ENCODE measurements around the gene RCOR1. TPM values are rescaled to one million over a fixed set of nuclear protein-coding genes. Genes with fewer than 3 reads are reported as not detected.

The RCOR1 gene
- total and polyA plus RNA-seq, 2 experiments from 2014 or later = 9.9 to 30.2 TPM

DNA sequence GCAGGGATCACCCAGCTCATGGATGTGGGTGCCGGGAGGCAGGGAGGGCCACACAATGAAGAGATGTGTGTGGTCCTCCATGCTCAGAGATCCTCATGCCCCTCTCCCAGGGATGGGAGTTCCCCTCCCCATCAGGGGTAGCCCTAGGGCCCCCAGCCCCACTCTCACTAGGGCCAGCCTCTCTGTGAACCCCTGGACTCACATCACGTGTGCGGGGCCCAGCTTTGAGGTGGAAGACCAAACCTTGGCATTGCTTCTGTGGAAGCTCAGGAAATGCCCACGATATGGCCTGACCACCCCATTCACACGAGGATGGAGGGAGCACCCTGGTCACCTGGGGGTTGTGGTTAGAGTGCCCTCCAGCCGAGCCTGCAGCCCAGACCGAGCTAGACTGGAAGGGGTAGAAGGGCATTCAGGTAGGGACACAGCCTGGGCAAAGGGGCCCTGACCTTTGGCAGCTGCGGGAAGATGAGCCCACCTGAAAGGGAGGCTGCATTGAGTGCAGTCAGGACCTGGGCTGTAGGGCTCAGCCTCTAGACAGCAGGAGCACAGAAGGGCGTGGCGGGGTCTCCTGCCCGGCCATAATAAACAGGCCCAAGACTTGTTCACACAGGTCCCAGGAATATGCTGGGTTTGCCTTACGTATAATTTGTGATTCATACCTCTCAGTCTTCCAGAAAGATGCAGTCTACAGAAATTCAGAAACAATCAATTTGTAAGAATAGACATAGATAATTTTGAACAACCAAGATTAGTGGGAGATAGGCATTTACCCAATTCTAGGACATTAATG, 34.8 kb upstream of the RCOR1 start:
- H3K4me1 ChIP-seq (ENCODE audit: insufficient read depth) = peaks cover 13% of the 10 kb centered on the region
- H2AFZ ChIP-seq = no peak overlapping the region
- no peaks in the 10 kb centered on the region for H3K36me3 ChIP-seq (replicated peaks; ENCODE audit: insufficient read depth, low read depth)
- H3K27ac ChIP-seq = no peak overlapping the region
- H3K27me3 ChIP-seq = no peaks in the 10 kb centered on the region
- H4K20me1 ChIP-seq (ENCODE audit: insufficient read depth, poor library complexity, severe bottlenecking) = no peaks in the 10 kb centered on the region
- H3K79me2 ChIP-seq = no peaks in the 10 kb centered on the region
- no peak overlapping the region for H3K4me2 ChIP-seq
- H3K4me3 ChIP-seq = no peak overlapping the region
- TF ChIP-seq EZH2phosphoT487 (IDR thresholded peaks at IDR 0.05; ENCODE audit: low read depth, severe bottlenecking, unreplicated experiment) (no peak), EZH2 (IDR thresholded peaks at IDR 0.05; ENCODE audit: borderline replicate concordance) (no peak)
- TF ChIP-seq, protein P1, sequence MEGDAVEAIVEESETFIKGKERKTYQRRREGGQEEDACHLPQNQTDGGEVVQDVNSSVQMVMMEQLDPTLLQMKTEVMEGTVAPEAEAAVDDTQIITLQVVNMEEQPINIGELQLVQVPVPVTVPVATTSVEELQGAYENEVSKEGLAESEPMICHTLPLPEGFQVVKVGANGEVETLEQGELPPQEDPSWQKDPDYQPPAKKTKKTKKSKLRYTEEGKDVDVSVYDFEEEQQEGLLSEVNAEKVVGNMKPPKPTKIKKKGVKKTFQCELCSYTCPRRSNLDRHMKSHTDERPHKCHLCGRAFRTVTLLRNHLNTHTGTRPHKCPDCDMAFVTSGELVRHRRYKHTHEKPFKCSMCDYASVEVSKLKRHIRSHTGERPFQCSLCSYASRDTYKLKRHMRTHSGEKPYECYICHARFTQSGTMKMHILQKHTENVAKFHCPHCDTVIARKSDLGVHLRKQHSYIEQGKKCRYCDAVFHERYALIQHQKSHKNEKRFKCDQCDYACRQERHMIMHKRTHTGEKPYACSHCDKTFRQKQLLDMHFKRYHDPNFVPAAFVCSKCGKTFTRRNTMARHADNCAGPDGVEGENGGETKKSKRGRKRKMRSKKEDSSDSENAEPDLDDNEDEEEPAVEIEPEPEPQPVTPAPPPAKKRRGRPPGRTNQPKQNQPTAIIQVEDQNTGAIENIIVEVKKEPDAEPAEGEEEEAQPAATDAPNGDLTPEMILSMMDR (IDR thresholded peaks at IDR 0.05; ENCODE audit: poor library complexity) = no peak
- H3K9me2 ChIP-seq (replicated peaks; ENCODE audit: insufficient read depth) = no peaks in the 10 kb centered on the region
- H3K9me3 ChIP-seq (ENCODE audit: low read depth) = no peaks in the 10 kb centered on the region
- no peak for DNase-seq (ENCODE audit: low spot score)
- 87% methylated on average over 12 of the region's 12 CpGs for WGBS (ENCODE audit: low lambda C conversion rate, missing lambda C conversion rate)

DNA sequence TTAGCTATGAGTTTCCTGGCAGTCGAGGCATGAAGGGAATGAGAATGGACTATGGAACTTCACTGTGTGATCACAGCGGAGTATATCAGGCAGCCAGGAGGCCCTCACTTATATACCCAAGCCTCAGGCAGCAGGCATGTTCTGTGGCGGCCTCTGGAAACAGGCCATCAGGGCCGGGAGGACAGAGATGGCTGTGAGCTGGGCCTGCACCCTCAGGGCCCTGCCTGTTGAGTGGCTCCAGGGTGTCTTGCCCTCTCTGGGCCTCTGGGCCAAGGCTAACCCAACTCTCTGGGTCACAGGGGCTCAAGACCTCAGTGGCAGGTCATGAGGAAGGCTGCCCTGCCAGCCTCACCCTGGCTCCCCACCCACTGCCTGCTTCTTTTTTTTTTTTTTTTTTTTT, 33.9 kb upstream of the RCOR1 start:
- DNase-seq (ENCODE audit: low spot score) = no peak
- Histone ChIP-seq H3K27ac (no peak overlapping the region), H3K4me1 (ENCODE audit: insufficient read depth) (peaks cover 5% of the 10 kb centered on the region), H2AFZ (no peak overlapping the region), H3K4me2 (no peak overlapping the region), H3K36me3 (replicated peaks; ENCODE audit: insufficient read depth, low read depth) (no peaks in the 10 kb centered on the region), H4K20me1 (ENCODE audit: insufficient read depth, poor library complexity, severe bottlenecking) (no peaks in the 10 kb centered on the region), H3K9me3 (ENCODE audit: low read depth) (no peaks in the 10 kb centered on the region), H3K9me2 (replicated peaks; ENCODE audit: insufficient read depth) (no peaks in the 10 kb centered on the region), H3K79me2 (no peaks in the 10 kb centered on the region), H3K27me3 (no peaks in the 10 kb centered on the region), H3K4me3 (no peak overlapping the region)
- TF ChIP-seq EZH2 (IDR thresholded peaks at IDR 0.05; ENCODE audit: borderline replicate concordance) (no peak), EZH2phosphoT487 (IDR thresholded peaks at IDR 0.05; ENCODE audit: low read depth, severe bottlenecking, unreplicated experiment) (no peak)
- TF ChIP-seq, protein P1 (IDR thresholded peaks at IDR 0.05; ENCODE audit: poor library complexity) = no peak
- 63% methylated on average over 4 of the region's 4 CpGs for WGBS (ENCODE audit: low lambda C conversion rate, missing lambda C conversion rate)

DNA sequence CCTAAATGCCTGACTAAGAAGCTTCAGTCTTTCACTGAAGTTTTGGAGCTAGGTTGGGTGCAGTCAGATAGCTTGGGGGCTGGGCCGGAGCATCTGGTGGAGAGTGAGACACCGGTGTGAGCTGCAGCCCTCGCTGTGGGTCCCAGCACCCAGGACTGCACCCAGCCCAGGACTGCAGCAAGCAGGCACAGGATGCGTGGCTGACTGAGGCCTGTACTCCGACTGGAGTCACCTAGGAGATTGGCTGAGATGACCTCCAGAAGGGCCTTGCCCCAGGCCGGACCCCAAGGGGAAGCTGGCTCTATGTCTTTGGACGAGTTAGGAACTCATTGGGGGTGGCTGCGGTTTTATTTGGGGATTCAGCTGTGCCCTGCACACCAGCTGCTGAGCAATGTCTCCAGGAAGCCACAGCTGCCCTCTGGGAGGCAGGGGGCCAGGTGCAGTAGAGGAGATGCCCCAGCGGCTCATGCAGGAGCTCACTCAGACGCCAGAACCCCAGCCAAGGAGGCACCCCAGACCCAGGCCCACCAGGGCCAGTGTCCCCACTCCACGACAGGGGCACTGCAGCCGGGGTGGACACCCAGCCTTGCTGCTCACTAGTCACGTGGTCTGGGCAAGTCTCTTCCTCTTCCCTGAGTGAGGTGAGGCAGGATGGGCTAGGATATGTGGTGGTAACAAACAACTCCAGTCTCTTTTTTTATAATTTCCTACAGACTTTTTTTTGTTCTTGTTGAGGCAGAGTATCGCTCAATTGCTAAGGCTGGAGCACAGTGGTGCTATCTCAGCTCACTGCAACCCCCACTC, 31.8 kb upstream of the RCOR1 start:
- H3K4me1 ChIP-seq (ENCODE audit: insufficient read depth) = no peaks in the 10 kb centered on the region
- WGBS (ENCODE audit: low lambda C conversion rate, missing lambda C conversion rate) = 86% methylated on average over 14 of the region's 14 CpGs
- H3K4me2 ChIP-seq = no peak overlapping the region
- no peak overlapping the region for H3K4me3 ChIP-seq
- no peaks in the 10 kb centered on the region for H4K20me1 ChIP-seq (ENCODE audit: insufficient read depth, poor library complexity, severe bottlenecking)
- H3K79me2 ChIP-seq = no peaks in the 10 kb centered on the region
- DNase-seq (ENCODE audit: low spot score) = no peak
- H3K9me2 ChIP-seq (replicated peaks; ENCODE audit: insufficient read depth) = no peaks in the 10 kb centered on the region
- no peak overlapping the region for H2AFZ ChIP-seq
- TF ChIP-seq EZH2 (IDR thresholded peaks at IDR 0.05; ENCODE audit: borderline replicate concordance) (no peak), EZH2phosphoT487 (IDR thresholded peaks at IDR 0.05; ENCODE audit: low read depth, severe bottlenecking, unreplicated experiment) (no peak)
- TF ChIP-seq, protein P1 (IDR thresholded peaks at IDR 0.05; ENCODE audit: poor library complexity) = no peak
- no peaks in the 10 kb centered on the region for H3K36me3 ChIP-seq (replicated peaks; ENCODE audit: insufficient read depth, low read depth)
- no peaks in the 10 kb centered on the region for H3K9me3 ChIP-seq (ENCODE audit: low read depth)
- H3K27me3 ChIP-seq = no peaks in the 10 kb centered on the region
- H3K27ac ChIP-seq = no peak overlapping the region

Measured in hepatocyte (in vitro differentiated cells).